Bronchial epithelial cell (primary cell): ENCODE results near the gene XYLB. TPM values are rescaled to one million over a fixed set of nuclear protein-coding genes. Genes with fewer than 3 reads are reported as not detected.
"Not testable (repeated sequence)": the region's sequence is repeated elsewhere in the genome, so short reads cannot be mapped to it uniquely, and the experiment has no call there.

Source experiments
- DNase-seq: peaks from one replicate; pipeline ENCODE4 v3.0.0-alpha.2; 2010; ENCODE audit warnings: low read depth
- FAIRE-seq: peaks from 2 replicates; lab custom pipeline; 2011; peaks lifted over from hg19 to GRCh38; lab: Jason Lieb, UNC
- H3K27me3 ChIP-seq: 2 replicates; pipeline ENCODE4 v1.5.1; 2011; ENCODE audit warnings: low read length; ENCODE audit not compliant: control insufficient read depth, insufficient read depth
- H3K36me3 ChIP-seq: 2 replicates; pipeline ENCODE4 v1.5.1; 2011; ENCODE audit warnings: low read length; ENCODE audit not compliant: control insufficient read depth, insufficient read depth
- H3K4me3 ChIP-seq: 2 replicates; pipeline ENCODE4 v1.5.1; 2011; ENCODE audit warnings: mild to moderate bottlenecking, low read depth, low read length, control low read depth
- CTCF ChIP-seq: IDR thresholded peaks from 2 replicates; pipeline ENCODE4 v1.5.1; 2011; ENCODE audit warnings: mild to moderate bottlenecking, moderate library complexity, low read length, control low read depth, inconsistent platforms; ENCODE audit not compliant: insufficient read depth, severe bottlenecking
- total RNA-seq: library from RNA; depleted of rRNA; stranded (reverse); fragments of >200 nt; gene quantifications from 2 replicates; pipeline ENCODE4 v1.2.1, GENCODE V29; 2014

Gene XYLB
- total RNA-seq, 1 donor from 2014 or later, result 2.1 TPM

- H3K36me3 ChIP-seq, H3K27me3 ChIP-seq, H3K4me3 ChIP-seq, DNase-seq, FAIRE-seq: not testable (repeated sequence)
Observed at GRCh38 chr3:38438436-38439069, 92.0 kb downstream of the XYLB start.

GRCh38 chr3:38443205-38443604, 96.6 kb downstream of the XYLB start:
- not testable (repeated sequence) for H3K4me3 ChIP-seq, H3K36me3 ChIP-seq, H3K27me3 ChIP-seq, DNase-seq, FAIRE-seq

- DNase-seq (no peak), FAIRE-seq (no peak)
- no peak overlapping the region for H3K4me3 ChIP-seq
- no peaks in the 10 kb centered on the region for H3K27me3 ChIP-seq
- TF ChIP-seq CTCF, result no peak
- H3K36me3 ChIP-seq, result no peaks in the 10 kb centered on the region
Observed at GRCh38 chr3:38446085-38446686, 99.6 kb downstream of the XYLB start.

GRCh38 chr3:38446812-38447211, 100.2 kb downstream of the XYLB start:
- TF ChIP-seq CTCF, result no peak
- no peak for DNase-seq
- Histone ChIP-seq H3K27me3 (no peaks in the 10 kb centered on the region), H3K36me3 (no peaks in the 10 kb centered on the region), H3K4me3 (no peak overlapping the region)
- no peak for FAIRE-seq

- FAIRE-seq (no peak), DNase-seq (no peak)
- no peak for TF ChIP-seq CTCF
Observed at GRCh38 chr3:38450853-38451252, 104.3 kb downstream of the XYLB start.

GRCh38 chr3:38453075-38453912, 106.7 kb downstream of the XYLB start, which contains the start of gene ACVR2B:
Gene ACVR2B (plus strand): TSS chr3:38453890. CDS start chr3:38454323, 433 bp downstream.
- TF ChIP-seq CTCF, result no peak
- no peaks in the 10 kb centered on the region for H3K36me3 ChIP-seq
- peak within 1 kb of the TSS; percentile 53 for H3K4me3 ChIP-seq
- DNase-seq (peak; percentile 39), FAIRE-seq (no peak)
- H3K27me3 ChIP-seq, result no peaks in the 10 kb centered on the region

More at GRCh38 chr3:38450853-38451252, 104.3 kb downstream of the XYLB start:
- Histone ChIP-seq H3K36me3 (no peaks in the 10 kb centered on the region), H3K4me3 (no peak overlapping the region), H3K27me3 (no peaks in the 10 kb centered on the region)
